HTERT RPE-1 (cell line): ENCODE results near the gene ZDHHC11B.
"Not testable (repeated sequence)": the region's sequence is repeated elsewhere in the genome, so short reads cannot be mapped to it uniquely, and the experiment has no call there.

Source experiments
- in situ Hi-C: fragments of 300-500 bp; cut with MboI; formaldehyde crosslinking; loops from 4 replicates; pipeline ENCODE4 v1.14.3; 2020; ENCODE audit warnings: low sequenced_read_pairs

Gene ZDHHC11B

GRCh38 chr5:785181-785705 is 714 bp upstream of the ZDHHC11B start:
- in situ Hi-C loops = not testable (repeated sequence)

DNA sequence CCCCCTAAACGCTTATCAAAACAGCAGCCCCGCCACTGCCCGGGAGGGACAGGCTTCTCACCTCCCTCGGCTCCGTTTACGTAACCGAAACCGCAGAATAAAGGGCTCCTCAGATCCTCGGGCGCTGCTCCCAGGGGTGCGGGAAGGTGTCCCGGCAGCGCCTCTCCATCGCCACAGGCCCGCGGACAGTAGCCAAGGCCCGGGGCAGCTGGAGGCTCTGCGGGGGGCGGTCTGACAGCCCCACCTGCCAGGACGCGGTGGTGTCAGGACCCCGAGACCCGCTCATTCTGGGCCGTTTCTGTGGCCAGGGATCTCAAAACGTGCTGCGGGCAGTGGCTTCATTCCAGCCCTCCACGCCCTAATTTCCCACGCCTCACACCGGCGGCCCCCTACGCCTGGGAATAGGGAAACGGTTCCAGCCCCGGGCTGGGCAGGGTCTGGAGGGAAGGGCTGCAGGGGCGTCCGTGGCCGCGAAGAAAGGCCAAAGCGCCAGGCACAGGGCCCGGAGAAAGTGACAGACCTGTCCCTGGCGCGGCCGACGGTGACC is 575 bp downstream of the ZDHHC11B start:
- in situ Hi-C loops = not testable (repeated sequence)

DNA sequence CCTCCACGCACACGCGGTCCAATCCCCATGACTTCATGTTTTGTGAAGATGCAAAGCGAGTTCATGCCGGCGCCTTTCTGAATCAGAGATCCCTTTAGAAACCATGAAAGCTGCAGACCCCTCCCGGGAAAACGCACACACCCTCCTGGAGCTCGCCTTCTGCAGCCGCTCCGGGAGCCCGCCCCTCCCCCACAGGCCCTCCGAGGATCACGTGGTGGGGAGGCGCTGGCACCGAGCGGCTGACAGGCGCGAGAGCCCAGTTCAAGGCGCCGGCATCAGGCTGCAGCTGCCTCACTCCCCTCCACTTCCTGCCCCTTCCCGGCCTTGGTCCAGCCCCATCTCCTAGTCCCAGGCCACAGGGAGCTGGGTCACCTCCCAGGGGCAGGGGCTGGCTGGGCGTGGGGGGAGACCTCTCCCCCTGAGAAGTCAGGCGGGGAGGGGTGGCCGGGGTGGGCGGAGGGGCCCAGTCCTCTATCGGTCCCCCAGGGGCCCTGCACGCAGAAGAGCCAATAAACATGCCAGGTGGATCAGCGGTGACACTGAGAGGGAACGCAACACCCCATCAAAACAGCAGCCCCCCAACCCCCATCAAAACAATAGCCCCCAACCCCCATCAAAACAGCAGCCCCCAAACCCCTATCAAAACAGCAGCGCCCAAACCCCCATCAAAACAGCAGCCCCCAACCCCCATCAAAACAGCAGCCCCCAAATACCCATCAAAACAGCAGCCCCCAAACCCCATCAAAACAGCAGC is 1.3 kb downstream of the ZDHHC11B start:
- in situ Hi-C loops = not testable (repeated sequence)

GRCh38 chr5:782356-782755 is 2.2 kb downstream of the ZDHHC11B start:
- in situ Hi-C loops = not testable (repeated sequence)

DNA sequence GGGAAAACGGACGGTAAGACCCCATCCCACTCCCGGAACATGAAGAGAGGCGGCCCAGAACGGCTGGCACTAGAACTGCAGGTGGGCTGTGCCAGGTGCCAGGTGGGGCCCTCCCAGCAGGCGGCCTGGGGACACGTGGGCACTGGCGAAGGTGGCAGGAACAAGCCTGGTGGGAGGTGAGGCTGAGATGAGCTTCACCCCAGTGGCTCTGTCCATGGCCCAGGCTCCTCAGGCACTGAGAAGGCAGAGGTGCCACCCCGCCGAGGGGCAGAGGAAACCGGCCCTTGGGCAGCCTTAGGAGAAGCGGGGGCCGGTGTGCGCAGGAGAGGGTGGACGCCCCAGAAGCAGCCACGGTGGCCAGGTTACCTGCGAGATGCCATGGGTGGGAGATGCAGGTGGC is 4.0 kb downstream of the ZDHHC11B start:
- in situ Hi-C loops = not testable (repeated sequence)

DNA sequence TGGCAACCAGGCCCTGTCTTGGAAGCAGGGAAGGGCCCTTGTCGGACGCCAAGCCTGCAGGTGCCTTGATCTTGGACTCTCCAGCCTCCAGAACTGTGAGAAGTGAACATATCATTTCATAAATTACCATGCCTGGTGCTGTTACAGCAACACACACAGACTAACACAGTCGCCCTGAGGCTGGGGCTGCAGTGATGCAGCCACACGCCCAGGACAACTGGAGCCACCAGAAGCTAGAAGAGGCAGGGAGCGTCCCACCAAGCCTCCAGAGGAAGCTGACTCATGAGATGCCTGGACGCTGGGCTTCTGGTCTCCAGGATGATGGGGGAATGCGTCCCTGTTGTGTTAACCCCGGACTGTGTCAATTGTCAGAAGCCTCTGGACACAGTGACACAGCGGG is 5.6 kb downstream of the ZDHHC11B start:
- in situ Hi-C loops = not testable (repeated sequence)

- in situ Hi-C loops = not testable (repeated sequence)
These were observed 6.1 kb downstream of the ZDHHC11B start for GRCh38 chr5:778421-778820.

GRCh38 chr5:777756-778161 is 6.8 kb downstream of the ZDHHC11B start:
- in situ Hi-C loops = no loop called here

DNA sequence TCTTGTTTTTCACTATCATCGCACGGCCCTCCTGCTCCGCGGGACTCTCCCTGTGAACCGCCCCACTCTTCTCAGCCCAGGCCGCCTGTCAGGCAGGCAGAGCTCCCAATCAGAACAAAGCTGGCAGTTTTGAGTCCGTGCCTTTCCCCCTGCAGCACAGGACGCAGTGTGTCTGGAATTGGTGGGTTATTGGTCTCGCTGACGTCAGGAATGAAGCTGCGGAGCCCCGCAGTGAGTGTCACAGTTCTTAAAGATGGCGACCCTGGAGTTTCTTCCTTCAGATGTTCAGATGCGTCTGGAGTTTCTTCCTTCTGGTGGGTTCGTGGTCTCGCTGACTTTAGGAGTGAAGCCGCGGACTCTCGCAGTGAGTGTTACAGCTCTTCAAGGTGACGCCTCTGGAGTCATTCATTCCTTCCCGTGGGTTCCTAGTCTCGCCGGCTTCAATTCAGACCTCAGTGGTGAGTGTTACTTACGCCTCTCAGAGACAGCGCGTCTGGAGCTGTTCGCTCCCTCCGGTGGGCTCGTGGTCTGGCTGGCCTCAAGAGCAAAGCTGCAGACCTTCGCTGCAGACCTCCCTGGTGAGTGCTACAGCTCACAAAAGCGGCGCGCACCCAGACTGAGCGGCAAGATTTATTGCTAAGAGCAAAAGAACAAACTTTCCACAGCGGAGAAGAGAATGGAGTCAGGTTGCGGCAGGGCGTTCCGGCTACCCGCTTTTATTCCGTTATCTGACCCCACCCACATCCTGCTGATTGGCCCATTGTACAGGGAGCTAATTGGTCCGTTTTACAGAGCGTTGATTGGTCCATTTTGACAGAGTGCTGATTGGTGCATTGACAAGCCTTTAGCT is 7.4 kb downstream of the ZDHHC11B start:
- in situ Hi-C loops = no loop called here

- in situ Hi-C loops = no loop called here
These were observed 8.3 kb downstream of the ZDHHC11B start for GRCh38 chr5:775961-776861.

- in situ Hi-C loops = not testable (repeated sequence)
These were observed 9.0 kb downstream of the ZDHHC11B start for GRCh38 chr5:775595-775960.

DNA sequence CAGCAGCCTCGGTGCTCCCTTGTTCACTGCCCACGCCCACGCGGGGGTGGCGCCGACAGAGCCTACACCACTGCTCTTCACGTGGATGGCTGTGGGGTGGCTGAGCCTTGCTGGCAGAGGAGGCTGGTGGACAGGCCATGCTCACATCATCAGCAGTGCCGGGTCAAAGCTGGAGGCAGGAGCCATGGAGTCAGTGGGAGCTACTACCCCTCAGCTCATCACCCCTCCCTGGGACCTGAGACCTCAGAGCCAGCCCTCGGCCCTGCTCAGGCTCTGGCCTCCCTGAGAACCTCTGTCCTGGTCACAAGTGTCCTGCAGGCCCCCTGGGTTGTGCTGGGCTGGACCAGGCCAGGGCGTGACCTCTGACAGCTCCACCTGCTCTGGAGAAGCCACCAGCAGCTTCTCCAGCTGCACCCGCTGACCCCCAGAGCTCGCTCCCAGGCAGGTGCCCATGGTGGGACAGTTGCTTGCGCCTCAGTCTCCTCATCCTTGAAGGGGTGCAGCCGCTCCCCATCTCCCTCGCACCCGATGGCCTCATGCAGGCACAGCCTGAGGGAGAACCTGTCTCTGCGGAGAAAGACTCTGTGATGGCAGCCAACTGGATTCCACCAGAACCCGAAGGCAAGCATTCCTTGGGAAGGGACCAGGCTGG is 9.5 kb downstream of the ZDHHC11B start:
- in situ Hi-C loops = not testable (repeated sequence)

GRCh38 chr5:774304-774703 is 10.2 kb downstream of the ZDHHC11B start:
- in situ Hi-C loops = not testable (repeated sequence)

DNA sequence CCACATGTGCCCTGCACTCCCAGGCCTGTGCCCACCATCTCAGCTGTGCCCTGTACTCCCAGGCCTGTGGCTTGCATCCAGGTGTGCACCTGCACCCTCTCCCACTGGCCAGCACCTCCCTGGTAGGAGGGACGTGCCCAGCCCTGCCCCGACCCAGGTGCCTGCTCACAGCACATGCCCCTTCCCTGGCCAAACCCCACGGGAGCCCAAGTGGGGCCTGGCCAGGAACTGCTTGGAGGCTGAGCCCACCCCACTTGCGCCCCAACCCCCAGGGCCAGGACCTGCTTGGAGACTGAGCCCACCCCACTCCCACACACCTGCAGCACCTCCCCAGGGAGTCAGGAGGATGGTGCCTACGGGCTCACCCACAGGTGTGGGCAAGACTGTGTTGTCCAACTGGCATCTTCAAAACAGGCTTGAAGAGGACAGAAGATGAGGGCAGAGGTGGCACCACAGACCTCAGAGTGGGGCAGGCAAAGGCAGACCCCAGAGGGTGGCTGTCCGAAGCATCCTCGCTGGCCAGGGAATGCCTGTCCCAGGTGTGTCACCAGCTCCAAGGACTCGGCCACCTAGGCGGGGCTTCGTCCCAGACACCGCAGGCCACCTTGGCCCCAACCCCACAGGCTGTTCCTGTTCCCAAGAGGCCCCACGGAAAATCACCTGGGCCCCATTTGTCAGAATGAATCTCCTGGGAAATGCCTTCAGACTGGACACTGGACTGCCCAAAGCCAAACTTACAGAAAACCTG is 10.8 kb downstream of the ZDHHC11B start:
- in situ Hi-C loops = no loop called here

DNA sequence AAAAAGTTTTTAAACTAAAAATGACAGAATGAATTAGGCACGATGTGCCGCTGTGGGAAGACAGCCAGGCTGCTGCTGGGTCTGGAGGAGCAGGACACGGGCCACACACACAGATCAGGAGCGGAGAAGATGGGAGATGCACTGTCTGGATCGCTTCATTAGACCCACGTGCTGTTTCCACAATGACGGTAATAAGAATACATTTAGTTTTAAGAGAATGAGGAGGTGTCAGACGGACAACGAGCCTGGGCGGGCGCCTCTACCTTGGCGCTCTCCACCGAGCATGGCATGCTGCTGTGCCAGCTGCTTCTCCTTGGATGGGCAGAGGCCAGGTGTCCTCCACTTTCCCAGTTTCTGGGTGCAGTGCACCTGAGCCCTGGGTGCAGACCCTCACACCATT is 11.6 kb downstream of the ZDHHC11B start:
- in situ Hi-C loops = not testable (repeated sequence)

DNA sequence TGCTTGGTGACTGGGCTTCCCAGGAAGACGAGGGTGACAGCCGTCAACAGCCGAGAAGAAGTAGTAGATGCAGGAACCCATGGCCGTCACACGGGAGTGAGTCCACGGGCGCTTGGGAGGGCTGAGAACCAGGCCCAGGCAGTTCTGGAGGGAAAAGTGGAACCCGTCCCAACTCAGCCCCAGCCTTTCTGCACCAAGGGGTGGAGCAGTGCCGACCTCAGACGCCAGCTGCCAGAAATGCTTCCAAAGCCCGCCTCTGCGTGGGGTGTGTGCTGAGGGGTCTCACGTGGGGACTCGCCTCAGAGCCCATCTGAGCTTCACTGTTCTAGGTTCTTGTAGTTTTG is 12.0 kb downstream of the ZDHHC11B start:
- in situ Hi-C loops = not testable (repeated sequence)

- in situ Hi-C loops = not testable (repeated sequence)
These were observed 12.5 kb downstream of the ZDHHC11B start for GRCh38 chr5:771841-772546.

GRCh38 chr5:771087-771781 is 13.3 kb downstream of the ZDHHC11B start:
- in situ Hi-C loops = not testable (repeated sequence)
